Measurements from ENCODE around the gene RBP4.

Gene RBP4

GRCh38 chr10:93601146-93601773 is at the start of gene RBP4:
Gene RBP4, minus strand, starts transcription at chr10:93601235. Its CDS starts 207 bp downstream, at chr10:93601028.
- no peak for DNase-seq (ENCODE audit: low spot score)

GRCh38 chr10:93639791-93640190 is 38.8 kb upstream of the RBP4 start:
- no peak for DNase-seq (ENCODE audit: low spot score)

- no peak for DNase-seq (ENCODE audit: low spot score)
These were observed 29.9 kb upstream of the RBP4 start for GRCh38 chr10:93630625-93631557.

GRCh38 chr10:93629647-93630305 is 28.7 kb upstream of the RBP4 start:
- no peak for DNase-seq (ENCODE audit: low spot score)

GRCh38 chr10:93628858-93629257 is 27.8 kb upstream of the RBP4 start:
- no peak for DNase-seq (ENCODE audit: low spot score)

GRCh38 chr10:93622942-93623341 is 21.9 kb upstream of the RBP4 start:
- DNase-seq (ENCODE audit: low spot score): no peak

GRCh38 chr10:93620925-93621324 is 19.9 kb upstream of the RBP4 start:
- no peak for DNase-seq (ENCODE audit: low spot score)

- DNase-seq (ENCODE audit: low spot score): no peak
These were observed 14.7 kb upstream of the RBP4 start for GRCh38 chr10:93615576-93616235.

- no peak for DNase-seq (ENCODE audit: low spot score)
These were observed 13.2 kb upstream of the RBP4 start for GRCh38 chr10:93614101-93614825.

GRCh38 chr10:93613126-93613525 is 12.1 kb upstream of the RBP4 start:
- DNase-seq (ENCODE audit: low spot score): no peak

- no peak for DNase-seq (ENCODE audit: low spot score)
These were observed 11.3 kb upstream of the RBP4 start, which contains the start of gene PDE6C for GRCh38 chr10:93612311-93612710. Gene PDE6C, plus strand, starts transcription at chr10:93612537. Its CDS starts 189 bp downstream, at chr10:93612726.

- DNase-seq (ENCODE audit: low spot score): no peak
These were observed 7.4 kb upstream of the RBP4 start for GRCh38 chr10:93608421-93608820.

- DNase-seq (ENCODE audit: low spot score): no peak
These were observed 3.1 kb upstream of the RBP4 start for GRCh38 chr10:93604146-93604545.

- DNase-seq (ENCODE audit: low spot score): no peak
These were observed 2.0 kb upstream of the RBP4 start for GRCh38 chr10:93603023-93603422.

GRCh38 chr10:93601774-93602162 is 733 bp upstream of the RBP4 start:
- DNase-seq (ENCODE audit: low spot score): no peak

- no peak for DNase-seq (ENCODE audit: low spot score)
These were observed 439 bp downstream of the RBP4 start for GRCh38 chr10:93600446-93601145.

- DNase-seq (ENCODE audit: low spot score): no peak
These were observed 1.3 kb downstream of the RBP4 start for GRCh38 chr10:93599778-93600177.

GRCh38 chr10:93599335-93599734 is 1.7 kb downstream of the RBP4 start:
- DNase-seq (ENCODE audit: low spot score): no peak

GRCh38 chr10:93598157-93598556 is 2.9 kb downstream of the RBP4 start:
- no peak for DNase-seq (ENCODE audit: low spot score)

- no peak for DNase-seq (ENCODE audit: low spot score)
These were observed 3.9 kb downstream of the RBP4 start for GRCh38 chr10:93597075-93597599.

- no peak for DNase-seq (ENCODE audit: low spot score)
These were observed 4.5 kb downstream of the RBP4 start for GRCh38 chr10:93596539-93596938.

Data from kidney capillary endothelial cell (primary cell).